ENCODE results near the gene PIH1D1. TPM values are rescaled to one million over a fixed set of nuclear protein-coding genes. Genes with fewer than 3 reads are reported as not detected.

The PIH1D1 gene
- total RNA-seq, 6 experiments from 2014 or later, result 37.4 to 57.7 (median 43.4) TPM

DNA sequence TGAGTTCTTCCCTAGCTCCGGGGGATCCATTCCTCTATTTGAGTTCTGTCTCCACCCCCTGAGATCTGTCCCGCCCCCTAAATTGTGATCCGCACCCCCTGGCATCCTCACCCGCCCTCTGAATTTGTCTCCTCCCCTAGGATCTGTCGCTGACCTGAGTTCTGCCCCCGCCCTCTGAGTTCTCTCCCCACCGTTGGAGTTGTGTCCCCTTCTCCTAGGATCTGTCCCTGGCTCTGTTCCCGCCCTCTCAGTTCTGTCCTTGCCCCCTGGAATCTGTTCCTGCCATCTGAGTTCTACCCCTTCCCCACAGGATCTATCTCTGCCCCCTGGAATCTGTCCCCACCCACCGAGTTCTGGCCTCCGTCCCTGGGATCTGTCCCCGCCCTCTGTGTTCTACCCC lies 9.3 kb downstream of the PIH1D1 start:
- DNase-seq (no peak), ATAC-seq (peak in 1 of 4 donors; percentile 1)
- H3K27me3 ChIP-seq, result no peaks in the 10 kb centered on the region
- no peak overlapping the region for H3K27ac ChIP-seq
- 6% methylated on average over 11 of the region's 11 CpGs for WGBS (ENCODE audit: insufficient coverage, low coverage, low lambda C conversion rate, missing lambda C conversion rate)
- H3K9me3 ChIP-seq, result no peaks in the 10 kb centered on the region
- no peaks in the 10 kb centered on the region for H3K4me1 ChIP-seq
- TF ChIP-seq, protein P1, sequence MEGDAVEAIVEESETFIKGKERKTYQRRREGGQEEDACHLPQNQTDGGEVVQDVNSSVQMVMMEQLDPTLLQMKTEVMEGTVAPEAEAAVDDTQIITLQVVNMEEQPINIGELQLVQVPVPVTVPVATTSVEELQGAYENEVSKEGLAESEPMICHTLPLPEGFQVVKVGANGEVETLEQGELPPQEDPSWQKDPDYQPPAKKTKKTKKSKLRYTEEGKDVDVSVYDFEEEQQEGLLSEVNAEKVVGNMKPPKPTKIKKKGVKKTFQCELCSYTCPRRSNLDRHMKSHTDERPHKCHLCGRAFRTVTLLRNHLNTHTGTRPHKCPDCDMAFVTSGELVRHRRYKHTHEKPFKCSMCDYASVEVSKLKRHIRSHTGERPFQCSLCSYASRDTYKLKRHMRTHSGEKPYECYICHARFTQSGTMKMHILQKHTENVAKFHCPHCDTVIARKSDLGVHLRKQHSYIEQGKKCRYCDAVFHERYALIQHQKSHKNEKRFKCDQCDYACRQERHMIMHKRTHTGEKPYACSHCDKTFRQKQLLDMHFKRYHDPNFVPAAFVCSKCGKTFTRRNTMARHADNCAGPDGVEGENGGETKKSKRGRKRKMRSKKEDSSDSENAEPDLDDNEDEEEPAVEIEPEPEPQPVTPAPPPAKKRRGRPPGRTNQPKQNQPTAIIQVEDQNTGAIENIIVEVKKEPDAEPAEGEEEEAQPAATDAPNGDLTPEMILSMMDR (IDR thresholded peaks at IDR 0.05), result no peak
- no peak for TF ChIP-seq POLR2A (IDR thresholded peaks at IDR 0.05)
- intact Hi-C loops (cut with DNase I), result loop anchor here in 1 of 2 donors (2.0 kb wide), 1 partner anchor 50 kb away; no protein-coding TSS in a partner anchor
- peaks cover 0 to 3% (median 2%) of the 10 kb centered on the region in 4 donors for H3K36me3 ChIP-seq
- no peak overlapping the region for H3K4me3 ChIP-seq

DNA sequence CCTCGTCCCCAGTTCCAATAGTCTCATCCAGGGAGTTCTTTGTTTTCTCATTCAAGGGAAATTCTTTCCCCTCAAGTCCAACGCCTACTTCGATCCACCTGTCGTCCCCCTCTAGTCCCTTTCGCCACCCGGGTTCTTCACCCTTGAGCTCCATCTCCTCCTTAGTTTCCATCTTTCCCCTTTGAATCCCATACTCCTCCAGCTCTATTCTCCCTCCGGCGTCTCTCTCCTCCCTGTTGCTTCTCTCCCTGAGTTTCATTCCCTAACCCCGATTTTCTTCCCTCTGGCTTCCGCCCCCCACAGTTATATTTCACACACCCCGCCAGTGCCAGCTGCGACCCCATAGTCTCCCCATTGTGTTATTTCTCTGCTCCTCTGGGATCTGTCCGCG lies 9.7 kb downstream of the PIH1D1 start:
- Histone ChIP-seq H3K27me3 (no peaks in the 10 kb centered on the region), H3K27ac (no peak overlapping the region), H3K9me3 (no peaks in the 10 kb centered on the region), H3K36me3 (peaks cover 0 to 3% (median 0%) of the 10 kb centered on the region in 4 donors), H3K4me1 (no peaks in the 10 kb centered on the region), H3K4me3 (no peak overlapping the region)
- TF ChIP-seq, protein P1 (IDR thresholded peaks at IDR 0.05), result no peak
- no peak for TF ChIP-seq POLR2A (IDR thresholded peaks at IDR 0.05)
- WGBS (ENCODE audit: insufficient coverage, low coverage, low lambda C conversion rate, missing lambda C conversion rate), result 22% methylated on average over 14 of the region's 14 CpGs
- ATAC-seq (no peak), DNase-seq (no peak)
- intact Hi-C loops (cut with DNase I), result loop anchor here in 1 of 2 donors (2.0 kb wide), 1 partner anchor 49 kb away; no protein-coding TSS in a partner anchor

DNA sequence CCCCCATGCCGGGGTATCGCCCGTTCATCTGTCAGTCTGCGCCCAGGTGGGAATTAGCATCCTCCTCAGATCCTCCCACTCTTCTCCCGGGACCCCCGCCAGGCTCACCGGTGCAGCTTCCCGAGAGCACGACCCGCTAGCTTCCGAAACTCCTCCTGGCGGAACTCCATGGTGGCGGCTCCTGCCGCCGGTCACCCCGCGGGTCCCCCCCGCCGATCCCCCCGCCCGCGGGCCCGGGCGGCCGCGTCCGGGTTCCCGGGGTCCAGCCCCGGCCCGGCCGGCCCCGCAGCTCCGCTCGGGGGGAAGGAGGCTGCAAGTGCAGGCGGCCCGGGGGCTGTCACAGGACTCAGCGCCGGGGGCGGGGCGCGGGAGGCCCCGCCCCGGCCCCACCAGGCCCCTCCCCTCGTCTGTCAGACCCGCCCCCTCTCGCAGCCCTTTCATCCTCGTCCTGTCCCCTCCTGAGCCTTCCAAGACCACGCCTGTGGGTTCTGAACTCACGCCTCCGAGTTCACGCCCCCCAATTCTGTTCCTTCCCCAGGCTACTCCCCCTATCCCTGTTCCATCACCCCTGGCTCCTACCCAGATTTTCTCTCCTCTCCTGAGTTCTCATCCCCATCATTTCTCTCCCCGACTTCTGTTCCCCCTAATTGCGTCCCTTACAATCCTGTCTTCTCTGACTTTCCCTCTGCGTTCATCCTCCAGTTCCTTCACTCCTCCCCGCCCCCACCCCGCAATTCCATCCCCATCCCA lies 10.2 kb downstream of the PIH1D1 start, which contains the start of gene SLC17A7:
TSS of gene SLC17A7 (minus strand) at position 318 of the 750 bp plus-strand sequence. CDS start at position 170, 148 bp downstream.
- WGBS (ENCODE audit: insufficient coverage, low coverage, low lambda C conversion rate, missing lambda C conversion rate), result 12% methylated on average over 9 of the region's 56 CpGs
- Histone ChIP-seq H3K4me3 (no peak within 1 kb of the TSS), H3K27ac (no peak within 1 kb of the TSS), H3K36me3 (no peaks in the 10 kb centered on the region), H3K4me1 (no peaks in the 10 kb centered on the region), H3K9me3 (no peaks in the 10 kb centered on the region), H3K27me3 (no peaks in the 10 kb centered on the region)
- ATAC-seq (no peak), DNase-seq (no peak)
- intact Hi-C loops (cut with DNase I), result no loop called here
- TF ChIP-seq, protein P1 (IDR thresholded peaks at IDR 0.05), result no peak
- no peak for TF ChIP-seq POLR2A (IDR thresholded peaks at IDR 0.05)

DNA sequence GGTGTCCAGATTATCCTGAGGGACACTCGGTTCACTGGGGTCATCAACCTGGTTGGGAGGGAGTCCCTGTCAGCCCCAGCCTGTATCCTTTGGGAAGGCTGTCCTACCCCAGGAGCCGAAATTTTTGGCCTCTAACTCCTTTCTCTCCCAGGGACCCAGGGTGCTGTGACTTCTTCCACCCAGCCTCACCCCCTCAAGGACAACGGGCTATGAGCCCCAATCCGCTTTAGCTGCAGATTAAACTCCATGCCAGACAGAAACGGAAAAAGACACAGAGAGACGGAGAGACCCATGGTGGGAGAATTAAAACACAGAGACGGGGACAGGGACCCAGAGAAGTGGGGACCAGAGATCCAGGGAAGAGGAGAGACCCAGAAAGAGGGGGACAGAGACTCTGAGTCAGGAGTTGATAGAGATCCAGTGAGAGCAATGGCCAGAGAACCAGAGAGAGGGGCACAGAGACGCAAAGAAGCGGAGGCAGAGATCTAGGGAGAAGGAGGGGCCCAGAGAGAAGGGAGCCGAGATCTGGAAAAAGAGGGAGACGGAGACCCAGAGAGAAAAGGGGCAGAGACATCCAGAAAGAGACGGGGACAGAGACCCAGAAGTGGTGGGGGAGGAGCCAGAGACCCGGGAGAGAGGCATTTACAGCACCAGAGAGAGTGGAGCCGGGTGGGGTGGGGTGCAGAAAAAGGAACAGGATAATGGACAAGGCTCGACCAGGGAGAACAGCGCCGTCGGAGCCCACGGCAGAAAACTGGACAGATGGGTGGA lies 11.0 kb downstream of the PIH1D1 start:
- H3K36me3 ChIP-seq, result no peaks in the 10 kb centered on the region
- no peak overlapping the region for H3K27ac ChIP-seq
- no peaks in the 10 kb centered on the region for H3K9me3 ChIP-seq
- ATAC-seq, result no peak
- H3K27me3 ChIP-seq, result peaks cover 0 to under 1% of the 10 kb centered on the region in 2 donors
- H3K4me3 ChIP-seq, result no peak overlapping the region
- 29% methylated on average over 13 of the region's 19 CpGs for WGBS (ENCODE audit: insufficient coverage, low coverage, low lambda C conversion rate, missing lambda C conversion rate)
- no peak for DNase-seq
- intact Hi-C loops (cut with DNase I), result no loop called here
- TF ChIP-seq, protein P1 (IDR thresholded peaks at IDR 0.05), result no peak
- TF ChIP-seq POLR2A (IDR thresholded peaks at IDR 0.05), result no peak
- no peaks in the 10 kb centered on the region for H3K4me1 ChIP-seq

Data from right lobe of liver (tissue), 6 donors.